ENCODE results near the gene TSPAN2.

Gene TSPAN2

GRCh38 chr1:115120296-115120695 lies 31.0 kb upstream of the TSPAN2 start (continued):
- TF ChIP-seq TSHZ2 (CRISPR knock-in tag; IDR thresholded peaks at IDR 0.05): no peak
- no peak for TF ChIP-seq ZC3H10 (CRISPR knock-in tag; IDR thresholded peaks at IDR 0.05)
- no peak for TF ChIP-seq ZNF8 (CRISPR knock-in tag; IDR thresholded peaks at IDR 0.05)
- no peak for TF ChIP-seq RARB (CRISPR knock-in tag; IDR thresholded peaks at IDR 0.05)
- no peak for TF ChIP-seq BACH2 (CRISPR knock-in tag; IDR thresholded peaks at IDR 0.05; ENCODE audit: borderline replicate concordance)

- no peak for TF ChIP-seq BACH2 (CRISPR knock-in tag; IDR thresholded peaks at IDR 0.05; ENCODE audit: borderline replicate concordance)
- TF ChIP-seq TOX (CRISPR knock-in tag; IDR thresholded peaks at IDR 0.05; ENCODE audit: borderline replicate concordance): no peak
- no peak for TF ChIP-seq ESRRG (CRISPR knock-in tag; IDR thresholded peaks at IDR 0.05)
- TF ChIP-seq ARNTL (CRISPR knock-in tag; IDR thresholded peaks at IDR 0.05; ENCODE audit: borderline replicate concordance, low read depth): no peak
- TF ChIP-seq CSDC2 (CRISPR knock-in tag; IDR thresholded peaks at IDR 0.05): no peak
- TF ChIP-seq CREB5 (CRISPR knock-in tag; IDR thresholded peaks at IDR 0.05; ENCODE audit: low read depth): no peak
- TF ChIP-seq ZFP30 (CRISPR knock-in tag; IDR thresholded peaks at IDR 0.05): no peak
- no peak for TF ChIP-seq PPARA (CRISPR knock-in tag; IDR thresholded peaks at IDR 0.05; ENCODE audit: borderline replicate concordance)
- no peak for TF ChIP-seq PATZ1 (CRISPR knock-in tag; IDR thresholded peaks at IDR 0.05; ENCODE audit: borderline replicate concordance)
- TF ChIP-seq ZNF8 (CRISPR knock-in tag; IDR thresholded peaks at IDR 0.05): no peak
- TF ChIP-seq RARB (CRISPR knock-in tag; IDR thresholded peaks at IDR 0.05): no peak
- TF ChIP-seq OSR1 (CRISPR knock-in tag; IDR thresholded peaks at IDR 0.05): no peak
- TF ChIP-seq TCF4 (CRISPR knock-in tag; IDR thresholded peaks at IDR 0.05; ENCODE audit: borderline replicate concordance): no peak
- no peak for TF ChIP-seq POU6F1 (CRISPR knock-in tag; IDR thresholded peaks at IDR 0.05; ENCODE audit: borderline replicate concordance, low read depth)
- TF ChIP-seq ZC3H10 (CRISPR knock-in tag; IDR thresholded peaks at IDR 0.05): no peak
- TF ChIP-seq ZNF70 (CRISPR knock-in tag; IDR thresholded peaks at IDR 0.05): no peak
- TF ChIP-seq ISL1 (CRISPR knock-in tag; IDR thresholded peaks at IDR 0.05): no peak
- ATAC-seq: no peak
Measured at GRCh38 chr1:115118611-115119010, 29.3 kb upstream of the TSPAN2 start.

- TF ChIP-seq POU6F1 (CRISPR knock-in tag; IDR thresholded peaks at IDR 0.05; ENCODE audit: borderline replicate concordance, low read depth) (no peak), ZFP30 (CRISPR knock-in tag; IDR thresholded peaks at IDR 0.05) (no peak), TSHZ2 (CRISPR knock-in tag; IDR thresholded peaks at IDR 0.05) (no peak), BACH2 (CRISPR knock-in tag; IDR thresholded peaks at IDR 0.05; ENCODE audit: borderline replicate concordance) (no peak), GLIS3 (CRISPR knock-in tag; IDR thresholded peaks at IDR 0.05) (no peak), CSRNP3 (CRISPR knock-in tag; IDR thresholded peaks at IDR 0.05) (no peak), SNAI2 (CRISPR knock-in tag; IDR thresholded peaks at IDR 0.05) (no peak), ZNF70 (CRISPR knock-in tag; IDR thresholded peaks at IDR 0.05) (no peak), ZNF8 (CRISPR knock-in tag; IDR thresholded peaks at IDR 0.05) (no peak)
- no peak for ATAC-seq
Measured at GRCh38 chr1:115118086-115118485, 28.8 kb upstream of the TSPAN2 start.
